Endodermal cell (in vitro differentiated cells): Measurements from ENCODE around the gene PCNX4. TPM values are rescaled to one million over a fixed set of nuclear protein-coding genes. Genes with fewer than 3 reads are reported as not detected.

ENCODE experiments used
- DNase-seq: peaks from one replicate; pipeline ENCODE4 v3.0.0-alpha.2; 2017
- H3K27ac ChIP-seq: 2 replicates; pipeline ENCODE4 v1.5.1; 2013; ENCODE audit warnings: mild to moderate bottlenecking, low read depth, low read length, moderate library complexity
- H3K27me3 ChIP-seq: 2 replicates; pipeline ENCODE4 v1.6.1; 2013; ENCODE audit warnings: mild to moderate bottlenecking, low read length, moderate library complexity; ENCODE audit not compliant: insufficient read depth, control insufficient read depth, poor library complexity, severe bottlenecking
- H3K36me3 ChIP-seq: 2 replicates; pipeline ENCODE4 v1.7.0; 2013; ENCODE audit warnings: mild to moderate bottlenecking, low read length, moderate library complexity; ENCODE audit not compliant: control insufficient read depth, insufficient read depth
- H3K4me1 ChIP-seq: one replicate; pipeline ENCODE4 v1.7.0; 2013; ENCODE audit warnings: low read length; ENCODE audit not compliant: control insufficient read depth, insufficient read depth
- H3K4me3 ChIP-seq: 2 replicates; pipeline ENCODE4 v1.5.1; 2013; ENCODE audit warnings: mild to moderate bottlenecking, low read length, moderate library complexity
- H3K9ac ChIP-seq: 2 replicates; pipeline ENCODE4 v1.6.1; 2013; ENCODE audit warnings: mild to moderate bottlenecking, low read length, moderate library complexity; ENCODE audit not compliant: poor library complexity, severe bottlenecking; ENCODE audit errors: extremely low read depth
- H3K9me3 ChIP-seq: 2 replicates; pipeline ENCODE4 v1.6.1; 2013; ENCODE audit warnings: mild to moderate bottlenecking, low read length, moderate library complexity; ENCODE audit not compliant: control insufficient read depth
- H3K27ac Mint-ChIP-seq: 2 replicates; pipeline ENCODE4 v1.8.0; 2020; ENCODE audit warnings: mixed read lengths
- H3K27me3 Mint-ChIP-seq: 2 replicates; pipeline ENCODE4 v1.8.0; 2021; ENCODE audit warnings: mild to moderate bottlenecking, mixed read lengths; ENCODE audit not compliant: insufficient read depth
- H3K36me3 Mint-ChIP-seq: 2 replicates; pipeline ENCODE4 v1.8.0; 2020; ENCODE audit warnings: low read depth, mixed read lengths
- H3K4me1 Mint-ChIP-seq: 2 replicates; pipeline ENCODE4 v1.8.0; 2020; ENCODE audit warnings: mixed read lengths
- H3K4me3 Mint-ChIP-seq: 2 replicates; pipeline ENCODE4 v1.8.0; 2020; ENCODE audit warnings: mild to moderate bottlenecking, moderate library complexity, mixed read lengths
- H3K9me3 Mint-ChIP-seq: 2 replicates; pipeline ENCODE4 v1.8.0; 2020; ENCODE audit warnings: mild to moderate bottlenecking, mixed read lengths
- WGBS, 2 experiments: methylation state at CpG; one replicate each; pipeline versions ENCODE4 v1.1.5 to v1.1.7; 2013; ENCODE audit warnings: missing lambda C conversion rate in 2 of 2, mixed read lengths in 1 of 2; ENCODE audit not compliant: insufficient coverage in 1 of 2, insufficient read length in 1 of 2; 5-methylcytosine and 5-hydroxymethylcytosine counted together
- total RNA-seq, 2 donors: library from RNA; stranded (reverse); fragmentation: NEBNext Ultra II Directional in 1 of 2; extraction: Animal tissue kit (Norgen Biotek cat#: 25700) in 1 of 2; gene quantifications; 2 replicates in 1 of 2; 3 replicates in 1 of 2; pipeline ENCODE4 v1.2.1, GENCODE V29; 2021
- TF ChIP-seq, protein P1 (sequence below): fragments of 200-600 bp; sonication (generic); conservative IDR thresholded peaks from 2 replicates; pipeline ENCODE4 v1.5.0; 2021; ENCODE audit warnings: antibody characterized with exemption, mild to moderate bottlenecking

The PCNX4 gene
- total RNA-seq, 2 donors from 2014 or later, result 61.1 to 74.3 TPM

DNA sequence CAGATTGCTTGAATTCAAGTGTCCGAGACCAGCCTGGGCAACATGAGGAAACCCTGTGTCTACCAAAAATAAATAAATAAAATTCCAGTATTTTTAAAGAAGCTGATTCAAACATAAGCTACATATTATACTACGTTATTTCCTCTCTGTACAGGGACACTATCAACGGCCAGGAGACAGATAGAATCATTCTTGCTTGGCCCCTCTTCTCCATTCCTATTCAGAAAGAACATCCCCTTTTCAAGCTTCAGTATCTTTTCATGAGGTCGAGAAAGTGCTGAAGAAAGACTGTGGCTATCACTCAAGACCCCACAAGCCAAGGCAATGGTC is 73.8 kb downstream of the PCNX4 start:
- Mint-ChIP-seq H3K4me1 (peaks cover 12% of the 10 kb centered on the region), H3K9me3 (no peaks in the 10 kb centered on the region), H3K4me3 (peak overlapping the region; percentile 89), H3K27me3 (no peaks in the 10 kb centered on the region), H3K36me3 (no peaks in the 10 kb centered on the region), H3K27ac (no peak overlapping the region)
- Histone ChIP-seq H3K27me3 (no peaks in the 10 kb centered on the region), H3K4me1 (no peaks in the 10 kb centered on the region), H3K9ac (no peak overlapping the region), H3K9me3 (no peaks in the 10 kb centered on the region), H3K4me3 (peak overlapping the region; percentile 83), H3K27ac (no peak overlapping the region), H3K36me3 (no peaks in the 10 kb centered on the region)
- no peak for DNase-seq
- TF ChIP-seq, protein P1, sequence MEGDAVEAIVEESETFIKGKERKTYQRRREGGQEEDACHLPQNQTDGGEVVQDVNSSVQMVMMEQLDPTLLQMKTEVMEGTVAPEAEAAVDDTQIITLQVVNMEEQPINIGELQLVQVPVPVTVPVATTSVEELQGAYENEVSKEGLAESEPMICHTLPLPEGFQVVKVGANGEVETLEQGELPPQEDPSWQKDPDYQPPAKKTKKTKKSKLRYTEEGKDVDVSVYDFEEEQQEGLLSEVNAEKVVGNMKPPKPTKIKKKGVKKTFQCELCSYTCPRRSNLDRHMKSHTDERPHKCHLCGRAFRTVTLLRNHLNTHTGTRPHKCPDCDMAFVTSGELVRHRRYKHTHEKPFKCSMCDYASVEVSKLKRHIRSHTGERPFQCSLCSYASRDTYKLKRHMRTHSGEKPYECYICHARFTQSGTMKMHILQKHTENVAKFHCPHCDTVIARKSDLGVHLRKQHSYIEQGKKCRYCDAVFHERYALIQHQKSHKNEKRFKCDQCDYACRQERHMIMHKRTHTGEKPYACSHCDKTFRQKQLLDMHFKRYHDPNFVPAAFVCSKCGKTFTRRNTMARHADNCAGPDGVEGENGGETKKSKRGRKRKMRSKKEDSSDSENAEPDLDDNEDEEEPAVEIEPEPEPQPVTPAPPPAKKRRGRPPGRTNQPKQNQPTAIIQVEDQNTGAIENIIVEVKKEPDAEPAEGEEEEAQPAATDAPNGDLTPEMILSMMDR, result no peak
- WGBS, 2 experiments, result 46 to 60% methylated on average over 3 to 4 of the region's 4 CpGs

DNA sequence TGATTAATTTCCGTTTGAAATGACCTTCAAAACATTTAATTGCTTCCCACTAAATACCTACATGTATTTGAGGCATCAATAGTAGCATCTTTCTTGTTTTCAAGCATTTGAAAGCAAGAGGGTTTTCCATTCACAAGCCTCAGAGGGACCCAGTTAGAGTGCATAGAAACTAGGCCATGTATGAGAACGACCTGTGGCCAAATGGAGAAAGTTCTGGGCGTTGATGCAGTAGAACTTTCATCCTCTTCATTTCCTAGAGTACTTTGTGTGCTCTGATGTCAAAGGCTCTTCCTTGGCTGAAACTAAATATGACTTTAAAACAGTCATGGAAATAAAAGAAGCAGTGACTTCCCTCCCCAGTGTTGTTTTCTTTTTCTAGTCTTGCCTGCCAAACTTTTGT is 74.4 kb downstream of the PCNX4 start:
- TF ChIP-seq, protein P1, result no peak
- no peak overlapping the region for H3K4me3 Mint-ChIP-seq
- Histone ChIP-seq H3K9me3 (peaks cover 4% of the 10 kb centered on the region), H3K4me1 (no peaks in the 10 kb centered on the region), H3K36me3 (no peaks in the 10 kb centered on the region), H3K4me3 (no peak overlapping the region), H3K27ac (no peak overlapping the region), H3K27me3 (no peaks in the 10 kb centered on the region), H3K9ac (no peak overlapping the region)
- DNase-seq, result no peak
- no peaks in the 10 kb centered on the region for H3K36me3 Mint-ChIP-seq
- H3K9me3 Mint-ChIP-seq, result peaks cover 5% of the 10 kb centered on the region
- WGBS, 2 experiments, result 87 to 100% methylated on average over 1 to 3 of the region's 3 CpGs
- H3K4me1 Mint-ChIP-seq, result peaks cover 12% of the 10 kb centered on the region
- no peaks in the 10 kb centered on the region for H3K27me3 Mint-ChIP-seq
- H3K27ac Mint-ChIP-seq, result no peak overlapping the region

DNA sequence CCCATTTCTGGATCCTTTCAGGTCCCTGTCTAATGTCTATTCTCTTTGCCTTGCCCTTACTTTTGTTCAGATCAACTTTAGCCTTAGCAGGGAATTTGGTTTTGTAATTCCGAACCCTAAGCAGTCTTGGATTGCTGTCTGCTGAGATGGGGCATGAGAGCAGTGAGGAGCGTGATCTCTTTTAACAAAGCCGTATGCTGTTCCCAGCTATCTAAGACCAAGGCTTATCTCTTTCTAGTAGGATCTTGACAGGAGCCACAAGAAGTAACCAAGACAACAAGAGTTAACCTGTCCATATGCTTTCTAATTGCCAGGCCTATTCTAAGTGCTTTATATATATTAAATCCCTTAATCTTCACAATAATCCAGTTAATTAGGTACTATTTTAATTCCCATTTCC is 78.0 kb downstream of the PCNX4 start:
- DNase-seq, result no peak
- Mint-ChIP-seq H3K9me3 (peaks cover 11% of the 10 kb centered on the region), H3K4me3 (no peak overlapping the region), H3K27ac (no peak overlapping the region), H3K36me3 (no peaks in the 10 kb centered on the region), H3K27me3 (no peaks in the 10 kb centered on the region), H3K4me1 (peaks cover 4% of the 10 kb centered on the region)
- Histone ChIP-seq H3K27me3 (no peaks in the 10 kb centered on the region), H3K36me3 (no peaks in the 10 kb centered on the region), H3K4me3 (no peak overlapping the region), H3K9me3 (peaks cover 9% of the 10 kb centered on the region), H3K9ac (no peak overlapping the region), H3K4me1 (no peaks in the 10 kb centered on the region), H3K27ac (no peak overlapping the region)
- TF ChIP-seq, protein P1, result no peak
- WGBS, 2 experiments, result 73 to 83% methylated on average over 3 of the region's 3 CpGs
